HG03378 (cell line): ENCODE data around the gene AK1.

ENCODE experiments used
- ATAC-seq: cut with Tn5 transposase; IDR thresholded peaks from one replicate; pipeline ENCODE4 v1.9.1; 2021; ENCODE audit warnings: mild to moderate bottlenecking, moderate library complexity; ENCODE audit not compliant: unreplicated experiment

The AK1 gene

DNA sequence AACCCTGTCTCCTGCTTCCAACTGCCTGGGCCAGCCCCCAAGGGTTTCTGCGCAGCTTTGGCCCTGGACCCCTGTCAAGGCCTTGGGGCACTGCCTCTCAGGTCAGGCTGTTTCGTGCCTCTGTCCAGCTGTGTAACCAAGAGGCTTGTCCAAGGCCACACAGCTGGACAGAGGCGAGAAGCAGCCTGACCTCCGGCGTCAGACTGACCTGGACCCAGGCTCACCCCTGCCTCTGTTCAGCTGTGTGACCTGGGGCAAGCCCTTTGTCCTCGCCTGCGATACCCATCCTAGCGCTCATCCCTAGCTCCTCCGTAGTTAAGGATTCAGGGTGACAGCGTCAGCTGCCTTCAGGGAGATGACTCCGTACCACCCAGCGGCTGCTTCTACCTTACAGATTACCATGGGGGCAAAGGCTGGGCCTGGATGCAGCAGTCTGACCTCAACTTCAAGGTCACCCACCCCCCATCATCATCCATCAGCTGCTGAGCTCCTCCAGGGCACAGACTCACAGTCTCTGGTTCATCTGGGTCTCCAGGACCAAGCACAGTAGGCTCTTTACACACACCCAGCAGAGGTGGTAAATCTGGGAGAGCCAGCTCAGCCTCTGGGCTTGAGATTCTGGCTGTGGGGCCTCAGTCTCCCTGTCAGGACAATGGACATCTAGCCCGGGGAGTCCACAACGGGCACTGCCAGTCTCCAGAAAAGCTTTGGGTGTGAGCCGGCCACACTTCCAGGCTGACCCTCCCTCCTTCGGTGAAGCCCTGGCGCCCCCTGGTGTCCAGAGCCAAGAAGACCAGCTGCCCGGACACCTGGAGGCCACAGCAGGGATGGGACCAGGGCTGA is 7.9 kb downstream of the AK1 start:
- no peak for ATAC-seq

DNA sequence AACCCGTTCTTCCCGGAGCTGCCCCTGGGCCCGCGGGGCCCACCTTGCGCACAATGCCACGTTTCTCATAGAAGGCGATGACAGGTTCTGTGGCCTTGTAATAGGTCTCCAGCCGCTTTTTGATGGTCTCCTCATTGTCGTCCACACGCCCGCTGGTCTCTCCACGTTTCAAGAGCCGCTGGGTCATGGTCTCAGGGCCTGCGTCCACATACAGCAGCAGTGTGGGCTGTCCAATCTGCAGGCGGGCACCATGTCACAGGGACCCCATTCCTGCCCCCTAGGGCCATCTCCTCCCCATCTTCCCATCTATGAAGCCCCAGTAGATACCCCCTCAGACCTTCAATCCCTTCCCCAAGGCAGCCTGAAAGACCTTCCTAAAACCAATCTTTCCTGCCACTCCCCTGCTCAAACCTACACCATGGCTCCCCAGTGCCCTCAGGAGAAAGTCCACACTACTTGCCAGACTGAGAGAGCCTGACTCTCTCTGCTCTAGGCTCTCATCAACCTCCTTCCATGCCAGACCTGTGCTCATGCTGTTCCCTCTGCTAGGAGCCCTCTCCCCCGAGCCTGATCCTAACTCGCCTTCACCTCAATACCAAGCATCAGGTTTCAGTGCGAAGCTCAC is 9.1 kb downstream of the AK1 start:
- ATAC-seq: no peak

DNA sequence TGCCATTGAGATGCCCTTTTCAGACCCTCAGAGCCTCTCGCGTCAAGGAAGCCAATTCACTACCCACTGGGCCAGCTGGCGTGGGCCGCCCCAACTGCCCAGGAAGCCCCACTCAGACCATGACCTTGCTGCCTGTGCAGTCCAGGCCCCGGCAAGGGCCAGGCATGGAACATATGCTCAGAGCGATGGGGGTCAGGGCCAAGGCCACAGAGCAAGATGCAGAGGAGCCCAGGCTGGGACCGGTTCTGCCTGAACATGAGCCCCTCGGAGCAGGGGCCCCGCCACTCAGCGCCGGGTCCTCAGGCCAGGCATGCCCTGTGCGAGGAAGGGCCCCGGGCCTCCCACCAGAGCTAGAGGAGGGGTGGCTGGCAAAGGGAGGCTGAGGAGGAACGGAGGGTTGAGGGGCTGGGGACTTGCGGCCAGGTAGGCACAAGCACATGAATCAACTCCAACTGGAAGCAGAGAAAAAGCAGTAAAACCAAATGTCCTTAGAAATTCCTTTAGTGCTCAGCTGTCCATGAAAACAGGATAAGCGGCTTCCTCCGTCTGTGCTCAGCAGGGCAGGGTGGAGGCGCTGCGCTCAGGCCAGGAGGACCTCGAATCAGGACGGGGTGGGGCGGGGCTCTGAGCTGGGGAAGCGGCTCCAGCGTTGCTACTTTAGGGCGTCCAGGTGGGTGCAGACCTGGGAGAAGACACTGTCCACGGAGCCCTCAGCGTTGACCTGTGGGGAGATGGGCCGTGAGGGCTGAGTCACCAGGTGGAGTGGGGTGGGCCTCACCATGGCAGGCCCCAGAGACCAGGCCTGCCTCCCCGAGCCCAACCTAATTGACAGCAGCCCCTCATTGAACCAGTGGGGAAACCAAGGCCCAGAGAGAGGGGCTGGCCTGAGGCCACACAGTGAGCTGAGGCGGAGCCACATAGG is 9.9 kb downstream of the AK1 start:
- ATAC-seq: no peak

GRCh38 chr9:127866535-127866934 is 10.9 kb downstream of the AK1 start:
- ATAC-seq: no peak

GRCh38 chr9:127865645-127866464 is 11.6 kb downstream of the AK1 start:
- ATAC-seq: no peak

- ATAC-seq: no peak
These were observed 14.3 kb downstream of the AK1 start for GRCh38 chr9:127863191-127863621.

DNA sequence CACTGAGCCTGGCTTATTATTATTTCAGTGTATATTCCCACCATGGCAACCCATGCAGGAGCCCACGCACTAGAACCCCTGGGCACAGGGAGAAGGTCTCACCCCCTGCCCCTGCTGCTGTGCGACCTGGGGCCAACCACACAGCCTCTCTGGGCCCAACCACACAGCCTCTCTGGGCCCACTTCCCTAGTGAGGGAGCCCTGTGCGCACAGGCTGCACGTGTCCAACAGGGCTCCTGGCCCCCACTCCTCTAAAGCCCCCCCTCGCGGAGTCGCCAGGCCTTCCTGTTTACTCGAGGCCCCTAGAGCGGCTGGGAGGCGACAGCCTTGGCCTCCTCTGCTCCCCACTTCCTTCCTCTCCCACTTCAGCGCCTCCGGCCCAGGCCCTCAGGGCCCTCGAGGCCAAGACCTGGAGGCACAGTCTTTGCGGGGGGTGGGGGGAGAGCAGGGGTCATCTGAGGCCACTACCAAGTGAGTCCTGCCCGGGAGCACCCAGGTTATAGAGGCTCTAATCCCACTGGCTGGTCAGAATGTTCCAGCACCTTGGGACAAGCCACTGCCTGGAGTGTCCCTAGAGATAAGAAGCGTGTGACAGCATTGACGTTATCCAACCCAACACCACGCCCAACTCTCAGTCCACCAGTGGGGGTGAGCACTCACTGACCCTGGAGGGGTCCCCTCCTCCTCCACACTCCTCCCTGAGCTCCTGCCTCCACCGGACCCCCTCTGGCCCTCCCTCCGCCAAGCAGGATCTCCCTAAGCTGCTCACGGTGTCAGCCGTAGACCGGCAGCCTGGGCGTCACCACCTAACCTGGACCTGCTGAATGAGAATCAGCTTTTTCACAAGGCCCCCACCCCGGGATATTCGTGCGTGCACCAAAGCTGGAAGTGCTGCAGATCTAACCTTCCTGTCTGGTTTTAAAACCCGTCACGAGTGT is 15.1 kb downstream of the AK1 start:
- no peak for ATAC-seq

GRCh38 chr9:127860779-127861178 is 16.7 kb downstream of the AK1 start:
- ATAC-seq: no peak

- ATAC-seq: no peak
These were observed 17.2 kb downstream of the AK1 start for GRCh38 chr9:127860260-127860659.

- no peak for ATAC-seq
These were observed 19.4 kb downstream of the AK1 start for GRCh38 chr9:127858041-127858512.

DNA sequence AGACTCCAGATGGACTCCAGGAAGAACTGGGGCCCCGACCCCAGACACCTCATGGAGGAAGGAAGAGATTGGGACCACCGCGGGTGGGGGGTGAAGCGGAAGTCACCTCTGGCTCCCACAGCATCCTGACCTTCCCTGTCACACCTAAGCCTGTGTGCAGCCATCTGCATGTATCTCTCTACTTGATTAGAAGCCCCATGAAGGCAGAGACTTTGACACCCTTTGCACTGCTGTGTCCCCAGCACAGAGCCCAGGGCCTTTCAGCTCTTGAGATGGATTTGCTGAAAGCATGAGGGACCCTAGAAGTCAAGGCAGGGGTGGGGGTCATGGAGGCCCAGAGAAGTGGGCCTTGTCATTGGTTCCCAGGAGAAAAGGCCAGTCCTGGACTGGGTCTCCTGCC is 20.2 kb downstream of the AK1 start:
- ATAC-seq: no peak

GRCh38 chr9:127856729-127857116 is 20.8 kb downstream of the AK1 start:
- ATAC-seq: no peak

GRCh38 chr9:127856094-127856728 is 21.3 kb downstream of the AK1 start:
- ATAC-seq: no peak

- no peak for ATAC-seq
These were observed 22.0 kb downstream of the AK1 start for GRCh38 chr9:127855522-127855921.

DNA sequence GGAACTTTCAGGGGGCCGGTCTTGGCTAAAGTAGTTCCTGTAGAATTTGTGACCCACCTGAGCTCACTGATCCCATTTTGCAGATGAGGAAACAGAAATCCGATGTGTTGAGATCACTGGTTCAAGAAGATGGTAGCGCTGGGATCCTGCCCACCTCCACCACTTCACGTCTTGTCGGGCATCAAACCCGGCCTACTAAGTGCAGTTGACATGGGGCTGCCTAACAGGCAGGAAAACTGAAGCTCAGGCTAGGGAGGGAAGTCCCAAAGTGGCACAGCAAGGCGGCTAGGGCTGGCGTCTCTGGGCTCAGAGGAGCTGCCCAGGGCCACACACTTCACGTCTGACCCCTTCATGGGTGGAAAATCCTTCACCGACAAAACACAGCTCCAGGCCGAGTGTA is 22.5 kb downstream of the AK1 start:
- no peak for ATAC-seq

GRCh38 chr9:127854184-127854806 is 23.2 kb downstream of the AK1 start, which contains the start of gene ENG:
Gene ENG, minus strand, starts transcription at chr9:127854658. Its CDS starts 303 bp downstream, at chr9:127854355.
- no peak for ATAC-seq

- ATAC-seq: no peak
These were observed 23.9 kb downstream of the AK1 start for GRCh38 chr9:127853312-127854183.
